ENCODE data around the gene FMNL2. TPM values are rescaled to one million over a fixed set of nuclear protein-coding genes. Genes with fewer than 3 reads are reported as not detected.
A peak's percentile ranks its signal among the peaks of the same experiment; 100 is the strongest.

The FMNL2 gene
- total RNA-seq, 1 experiment from 2014 or later: 33.6 TPM

- in situ Hi-C loops (cut with HindIII; ENCODE audit: low pct_unique_long_range_greater_than_20kb, low sequenced_read_pairs): no loop called here
- DNase-seq (ENCODE audit: low read depth, low spot score) (no peak), ATAC-seq (no peak)
- H3K4me3 ChIP-seq (ENCODE audit: low read depth in 2 of 2, low read length in 2 of 2): peak overlapping the region; percentile 75 to 88
- no TSS peak for BruUV-seq (replicated peaks)
- TF ChIP-seq, protein P1, sequence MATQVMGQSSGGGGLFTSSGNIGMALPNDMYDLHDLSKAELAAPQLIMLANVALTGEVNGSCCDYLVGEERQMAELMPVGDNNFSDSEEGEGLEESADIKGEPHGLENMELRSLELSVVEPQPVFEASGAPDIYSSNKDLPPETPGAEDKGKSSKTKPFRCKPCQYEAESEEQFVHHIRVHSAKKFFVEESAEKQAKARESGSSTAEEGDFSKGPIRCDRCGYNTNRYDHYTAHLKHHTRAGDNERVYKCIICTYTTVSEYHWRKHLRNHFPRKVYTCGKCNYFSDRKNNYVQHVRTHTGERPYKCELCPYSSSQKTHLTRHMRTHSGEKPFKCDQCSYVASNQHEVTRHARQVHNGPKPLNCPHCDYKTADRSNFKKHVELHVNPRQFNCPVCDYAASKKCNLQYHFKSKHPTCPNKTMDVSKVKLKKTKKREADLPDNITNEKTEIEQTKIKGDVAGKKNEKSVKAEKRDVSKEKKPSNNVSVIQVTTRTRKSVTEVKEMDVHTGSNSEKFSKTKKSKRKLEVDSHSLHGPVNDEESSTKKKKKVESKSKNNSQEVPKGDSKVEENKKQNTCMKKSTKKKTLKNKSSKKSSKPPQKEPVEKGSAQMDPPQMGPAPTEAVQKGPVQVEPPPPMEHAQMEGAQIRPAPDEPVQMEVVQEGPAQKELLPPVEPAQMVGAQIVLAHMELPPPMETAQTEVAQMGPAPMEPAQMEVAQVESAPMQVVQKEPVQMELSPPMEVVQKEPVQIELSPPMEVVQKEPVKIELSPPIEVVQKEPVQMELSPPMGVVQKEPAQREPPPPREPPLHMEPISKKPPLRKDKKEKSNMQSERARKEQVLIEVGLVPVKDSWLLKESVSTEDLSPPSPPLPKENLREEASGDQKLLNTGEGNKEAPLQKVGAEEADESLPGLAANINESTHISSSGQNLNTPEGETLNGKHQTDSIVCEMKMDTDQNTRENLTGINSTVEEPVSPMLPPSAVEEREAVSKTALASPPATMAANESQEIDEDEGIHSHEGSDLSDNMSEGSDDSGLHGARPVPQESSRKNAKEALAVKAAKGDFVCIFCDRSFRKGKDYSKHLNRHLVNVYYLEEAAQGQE (IDR thresholded peaks at IDR 0.05; ENCODE audit: insufficient read depth in 1 of 2, low read depth in 2 of 2, low read length in 1 of 2): no peak
- TF ChIP-seq TCF7L2 (IDR thresholded peaks at IDR 0.05; ENCODE audit: low read depth, low read length) (no peak), POLR2AphosphoS5 (IDR thresholded peaks at IDR 0.05; ENCODE audit: low read depth, low read length) (no peak), SIN3A (IDR thresholded peaks at IDR 0.05; ENCODE audit: borderline replicate concordance, insufficient read depth, low read depth, low read length) (no peak)
- TF ChIP-seq, protein P2, sequence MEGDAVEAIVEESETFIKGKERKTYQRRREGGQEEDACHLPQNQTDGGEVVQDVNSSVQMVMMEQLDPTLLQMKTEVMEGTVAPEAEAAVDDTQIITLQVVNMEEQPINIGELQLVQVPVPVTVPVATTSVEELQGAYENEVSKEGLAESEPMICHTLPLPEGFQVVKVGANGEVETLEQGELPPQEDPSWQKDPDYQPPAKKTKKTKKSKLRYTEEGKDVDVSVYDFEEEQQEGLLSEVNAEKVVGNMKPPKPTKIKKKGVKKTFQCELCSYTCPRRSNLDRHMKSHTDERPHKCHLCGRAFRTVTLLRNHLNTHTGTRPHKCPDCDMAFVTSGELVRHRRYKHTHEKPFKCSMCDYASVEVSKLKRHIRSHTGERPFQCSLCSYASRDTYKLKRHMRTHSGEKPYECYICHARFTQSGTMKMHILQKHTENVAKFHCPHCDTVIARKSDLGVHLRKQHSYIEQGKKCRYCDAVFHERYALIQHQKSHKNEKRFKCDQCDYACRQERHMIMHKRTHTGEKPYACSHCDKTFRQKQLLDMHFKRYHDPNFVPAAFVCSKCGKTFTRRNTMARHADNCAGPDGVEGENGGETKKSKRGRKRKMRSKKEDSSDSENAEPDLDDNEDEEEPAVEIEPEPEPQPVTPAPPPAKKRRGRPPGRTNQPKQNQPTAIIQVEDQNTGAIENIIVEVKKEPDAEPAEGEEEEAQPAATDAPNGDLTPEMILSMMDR (IDR thresholded peaks at IDR 0.05): no peak
- no peaks in the 10 kb centered on the region for H3K27me3 ChIP-seq (ENCODE audit: control insufficient read depth, insufficient read depth, low read length)
- ChIA-PET CTCF (interaction anchor here (0.7 kb wide), 1 partner anchor 86 kb away, joined by 3 read pairs; no protein-coding TSS in a partner anchor), POLR2A (no interaction called here)
- peak overlapping the region; percentile 88 for H3K27ac ChIP-seq (ENCODE audit: low read length)
- peaks cover 16% of the 10 kb centered on the region for H3K4me1 ChIP-seq (ENCODE audit: control insufficient read depth, insufficient read depth, low read length)
- H3K36me3 ChIP-seq (ENCODE audit: control insufficient read depth, insufficient read depth, low read length): no peaks in the 10 kb centered on the region
- intact Hi-C loops (cut with micrococcal nuclease; ENCODE audit: unreplicated experiment): loop anchor here (5.0 to 10.0 kb wide), 3 partner anchors 130 to 297 kb away; no protein-coding TSS in a partner anchor
- no peaks in the 10 kb centered on the region for H3K9me3 ChIP-seq (ENCODE audit: control insufficient read depth, insufficient read depth, low read depth, low read length)
Measured at GRCh38 chr2:152337511-152337903, 2.5 kb downstream of the FMNL2 start.

DNA sequence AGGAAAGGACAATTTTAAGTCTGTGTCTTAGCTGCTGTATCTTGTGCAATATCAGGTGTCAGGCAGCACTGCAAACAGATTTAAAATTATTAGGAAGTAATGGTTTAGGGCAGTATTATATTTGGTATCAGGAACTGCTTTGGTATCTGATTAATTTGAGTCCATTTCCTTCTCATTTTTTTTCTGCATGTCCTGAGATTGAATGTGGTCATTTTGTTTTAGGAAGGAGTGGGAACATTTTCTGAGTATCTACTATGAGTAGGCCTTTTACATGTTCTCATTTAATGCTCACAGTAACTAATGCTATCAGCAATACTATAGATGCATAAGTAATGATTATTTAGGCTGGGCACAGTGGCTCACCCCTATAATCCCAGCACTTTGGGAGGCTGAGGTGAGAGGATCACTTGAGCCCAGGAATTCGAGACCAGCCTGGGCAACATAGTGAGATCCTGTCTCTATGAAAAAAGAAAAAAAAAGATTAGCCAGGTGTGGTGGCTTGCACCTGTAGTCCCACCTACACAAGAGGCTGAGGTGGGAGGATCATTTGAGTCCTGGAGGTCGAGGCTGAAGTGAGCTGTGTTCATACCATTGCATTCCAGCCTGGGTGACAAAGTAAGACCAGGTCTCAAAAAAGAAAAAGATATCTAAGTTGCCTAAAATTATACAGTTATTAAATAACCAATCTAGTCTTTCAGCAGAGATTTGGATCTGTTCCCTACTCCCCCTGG lies 4.7 kb downstream of the FMNL2 start:
- no peak overlapping the region for H3K27ac ChIP-seq (ENCODE audit: low read length)
- H3K36me3 ChIP-seq (ENCODE audit: control insufficient read depth, insufficient read depth, low read length): no peaks in the 10 kb centered on the region; the same call in 1 of the 2 replicates
- H3K9me3 ChIP-seq (ENCODE audit: control insufficient read depth, insufficient read depth, low read depth, low read length): no peaks in the 10 kb centered on the region
- in situ Hi-C loops (cut with HindIII; ENCODE audit: low pct_unique_long_range_greater_than_20kb, low sequenced_read_pairs): no loop called here
- CTCF ChIA-PET: no interaction called here
- DNase-seq (ENCODE audit: low read depth, low spot score) (no peak), ATAC-seq (no peak)
- no TSS peak for BruUV-seq (replicated peaks)
- TF ChIP-seq POLR2AphosphoS5 (IDR thresholded peaks at IDR 0.05; ENCODE audit: low read depth, low read length) (no peak), SIN3A (IDR thresholded peaks at IDR 0.05; ENCODE audit: borderline replicate concordance, insufficient read depth, low read depth, low read length) (no peak), TCF7L2 (IDR thresholded peaks at IDR 0.05; ENCODE audit: low read depth, low read length) (no peak)
- TF ChIP-seq, protein P1 (IDR thresholded peaks at IDR 0.05; ENCODE audit: insufficient read depth in 1 of 2, low read depth in 2 of 2, low read length in 1 of 2): no peak
- TF ChIP-seq, protein P2 (IDR thresholded peaks at IDR 0.05): no peak
- intact Hi-C loops (cut with micrococcal nuclease; ENCODE audit: unreplicated experiment): loop anchor here (5.0 to 10.0 kb wide), 3 partner anchors 128 to 295 kb away; no protein-coding TSS in a partner anchor
- POLR2A ChIA-PET: interaction anchor here (0.6 to 0.7 kb wide), 3 partner anchors 15 to 169 kb away, joined by 3 to 4 read pairs (median 3); no protein-coding TSS in a partner anchor
- no peaks in the 10 kb centered on the region for H3K27me3 ChIP-seq (ENCODE audit: control insufficient read depth, insufficient read depth, low read length)
- H3K4me1 ChIP-seq (ENCODE audit: control insufficient read depth, insufficient read depth, low read length): peaks cover 9% of the 10 kb centered on the region
- H3K4me3 ChIP-seq (ENCODE audit: low read depth in 2 of 2, low read length in 2 of 2): no peak overlapping the region

All from Panc1 (cell line).